ENCODE measurements around the gene ATP2B2.

DNA sequence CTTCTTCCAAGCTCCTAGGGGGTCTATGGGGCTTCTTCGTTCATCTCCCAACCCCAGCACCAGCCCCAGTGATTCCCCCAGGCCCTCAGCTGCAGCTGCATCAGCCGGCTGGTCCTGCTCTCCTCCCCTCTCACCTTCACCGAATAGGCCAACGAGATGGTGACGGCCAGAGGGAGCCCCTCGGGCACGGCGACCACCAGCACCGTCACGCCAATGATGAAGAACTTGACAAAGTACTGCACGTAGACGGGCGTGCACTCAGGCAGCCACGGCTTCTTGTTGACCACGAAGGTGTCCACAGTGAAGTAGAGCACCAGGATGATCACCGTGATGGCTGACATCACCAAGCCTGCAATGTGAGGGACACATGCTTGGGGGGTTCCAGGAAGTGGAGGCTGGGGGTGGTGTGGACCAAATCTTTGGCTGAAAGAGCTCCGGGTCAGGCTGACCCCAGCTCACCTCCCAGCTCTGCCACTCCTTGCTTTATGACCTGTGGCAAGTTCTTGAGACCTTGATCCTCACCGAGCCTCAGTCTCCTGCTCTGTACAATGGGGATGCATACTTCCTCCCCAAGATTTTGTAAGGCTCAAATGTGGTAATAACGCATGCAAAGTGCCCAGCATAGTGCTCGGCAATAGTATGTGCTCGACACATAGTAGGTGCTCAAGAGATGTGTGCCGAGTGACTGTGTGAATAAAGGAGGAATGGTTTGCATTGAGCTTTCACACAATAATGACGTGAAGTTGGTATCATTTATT is 129.9 kb downstream of the ATP2B2 start:
- TF ChIP-seq, protein P1, sequence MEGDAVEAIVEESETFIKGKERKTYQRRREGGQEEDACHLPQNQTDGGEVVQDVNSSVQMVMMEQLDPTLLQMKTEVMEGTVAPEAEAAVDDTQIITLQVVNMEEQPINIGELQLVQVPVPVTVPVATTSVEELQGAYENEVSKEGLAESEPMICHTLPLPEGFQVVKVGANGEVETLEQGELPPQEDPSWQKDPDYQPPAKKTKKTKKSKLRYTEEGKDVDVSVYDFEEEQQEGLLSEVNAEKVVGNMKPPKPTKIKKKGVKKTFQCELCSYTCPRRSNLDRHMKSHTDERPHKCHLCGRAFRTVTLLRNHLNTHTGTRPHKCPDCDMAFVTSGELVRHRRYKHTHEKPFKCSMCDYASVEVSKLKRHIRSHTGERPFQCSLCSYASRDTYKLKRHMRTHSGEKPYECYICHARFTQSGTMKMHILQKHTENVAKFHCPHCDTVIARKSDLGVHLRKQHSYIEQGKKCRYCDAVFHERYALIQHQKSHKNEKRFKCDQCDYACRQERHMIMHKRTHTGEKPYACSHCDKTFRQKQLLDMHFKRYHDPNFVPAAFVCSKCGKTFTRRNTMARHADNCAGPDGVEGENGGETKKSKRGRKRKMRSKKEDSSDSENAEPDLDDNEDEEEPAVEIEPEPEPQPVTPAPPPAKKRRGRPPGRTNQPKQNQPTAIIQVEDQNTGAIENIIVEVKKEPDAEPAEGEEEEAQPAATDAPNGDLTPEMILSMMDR (conservative IDR thresholded peaks at IDR 0.05; ENCODE audit: low read length), result no peak
- no peak for TF ChIP-seq EZH2phosphoT487 (IDR thresholded peaks at IDR 0.05; ENCODE audit: borderline replicate concordance, low read depth, low read length)
